ENCODE measurements around the gene ARHGEF6.

DNA sequence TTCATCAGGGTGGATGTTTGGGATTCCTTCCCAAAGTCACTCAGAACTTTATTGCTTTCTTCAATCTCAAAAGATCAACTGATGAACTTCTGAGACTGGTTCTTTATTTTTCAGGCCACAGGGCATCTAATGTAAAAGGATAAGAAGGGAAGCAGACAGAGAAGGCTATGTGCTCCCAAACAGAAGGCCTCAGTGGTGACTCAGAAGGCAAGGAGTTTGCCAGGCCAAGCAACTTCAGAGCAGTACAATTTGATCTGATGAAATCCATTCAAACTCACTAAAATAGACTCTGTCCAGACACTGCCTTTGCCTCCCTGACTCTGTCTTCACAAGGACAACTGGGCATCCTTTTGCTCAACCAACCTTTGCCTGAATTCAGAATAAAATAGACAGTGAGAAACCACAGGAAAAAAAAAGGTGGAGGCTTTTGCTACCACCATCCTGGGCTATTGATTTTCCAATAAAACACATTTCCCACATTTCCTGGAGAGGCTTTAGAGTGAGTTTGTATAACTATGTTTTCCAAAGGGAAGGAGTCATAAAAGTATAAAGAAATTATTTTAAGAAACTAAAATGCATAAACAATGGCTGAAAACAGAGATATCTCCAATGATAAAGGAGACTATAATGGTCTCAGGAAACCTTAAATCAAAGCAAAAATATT is 55.2 kb downstream of the ARHGEF6 start:
- TF ChIP-seq, protein P1, sequence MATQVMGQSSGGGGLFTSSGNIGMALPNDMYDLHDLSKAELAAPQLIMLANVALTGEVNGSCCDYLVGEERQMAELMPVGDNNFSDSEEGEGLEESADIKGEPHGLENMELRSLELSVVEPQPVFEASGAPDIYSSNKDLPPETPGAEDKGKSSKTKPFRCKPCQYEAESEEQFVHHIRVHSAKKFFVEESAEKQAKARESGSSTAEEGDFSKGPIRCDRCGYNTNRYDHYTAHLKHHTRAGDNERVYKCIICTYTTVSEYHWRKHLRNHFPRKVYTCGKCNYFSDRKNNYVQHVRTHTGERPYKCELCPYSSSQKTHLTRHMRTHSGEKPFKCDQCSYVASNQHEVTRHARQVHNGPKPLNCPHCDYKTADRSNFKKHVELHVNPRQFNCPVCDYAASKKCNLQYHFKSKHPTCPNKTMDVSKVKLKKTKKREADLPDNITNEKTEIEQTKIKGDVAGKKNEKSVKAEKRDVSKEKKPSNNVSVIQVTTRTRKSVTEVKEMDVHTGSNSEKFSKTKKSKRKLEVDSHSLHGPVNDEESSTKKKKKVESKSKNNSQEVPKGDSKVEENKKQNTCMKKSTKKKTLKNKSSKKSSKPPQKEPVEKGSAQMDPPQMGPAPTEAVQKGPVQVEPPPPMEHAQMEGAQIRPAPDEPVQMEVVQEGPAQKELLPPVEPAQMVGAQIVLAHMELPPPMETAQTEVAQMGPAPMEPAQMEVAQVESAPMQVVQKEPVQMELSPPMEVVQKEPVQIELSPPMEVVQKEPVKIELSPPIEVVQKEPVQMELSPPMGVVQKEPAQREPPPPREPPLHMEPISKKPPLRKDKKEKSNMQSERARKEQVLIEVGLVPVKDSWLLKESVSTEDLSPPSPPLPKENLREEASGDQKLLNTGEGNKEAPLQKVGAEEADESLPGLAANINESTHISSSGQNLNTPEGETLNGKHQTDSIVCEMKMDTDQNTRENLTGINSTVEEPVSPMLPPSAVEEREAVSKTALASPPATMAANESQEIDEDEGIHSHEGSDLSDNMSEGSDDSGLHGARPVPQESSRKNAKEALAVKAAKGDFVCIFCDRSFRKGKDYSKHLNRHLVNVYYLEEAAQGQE (IDR thresholded peaks at IDR 0.05; ENCODE audit: insufficient read depth in 1 of 2, low read depth in 2 of 2, low read length in 2 of 2), result no peak
- TF ChIP-seq TAF1 (IDR thresholded peaks at IDR 0.05; ENCODE audit: borderline replicate concordance, insufficient read depth, low read length) (no peak), POLR2AphosphoS5 (IDR thresholded peaks at IDR 0.05; ENCODE audit: low read depth, low read length) (no peak), SIN3A (IDR thresholded peaks at IDR 0.05; ENCODE audit: borderline replicate concordance, insufficient read depth, low read length) (no peak), FOXP2 (optimal IDR thresholded peaks at IDR 0.05; ENCODE audit: borderline replicate concordance, extremely low read depth, extremely low read length, insufficient read depth) (no peak)
